HG03196 (cell line): ENCODE results near the gene IFNK.
"Not testable (repeated sequence)": the region's sequence is repeated elsewhere in the genome, so short reads cannot be mapped to it uniquely, and the experiment has no call there.

Experiments used
- ATAC-seq: cut with Tn5 transposase; IDR thresholded peaks from one replicate; pipeline ENCODE4 v1.9.1; 2021; ENCODE audit not compliant: unreplicated experiment

The IFNK gene

GRCh38 chr9:27524236-27524635 lies at the start of gene IFNK:
Gene IFNK, plus strand, starts transcription at chr9:27524290. Its CDS starts 47 bp downstream, at chr9:27524337.
- no peak for ATAC-seq

- no peak for ATAC-seq
Measured at GRCh38 chr9:27474305-27474704, 49.8 kb upstream of the IFNK start.

- no peak for ATAC-seq
Measured at GRCh38 chr9:27475057-27475595, 49.0 kb upstream of the IFNK start.

GRCh38 chr9:27476870-27477515 lies 47.1 kb upstream of the IFNK start:
- ATAC-seq = no peak

- no peak for ATAC-seq
Measured at GRCh38 chr9:27478322-27478721, 45.8 kb upstream of the IFNK start.

- ATAC-seq = no peak
Measured at GRCh38 chr9:27482709-27483108, 41.4 kb upstream of the IFNK start.

- ATAC-seq = no peak
Measured at GRCh38 chr9:27483576-27483975, 40.5 kb upstream of the IFNK start.

- peak; percentile 85 for ATAC-seq
Measured at GRCh38 chr9:27485158-27485557, 38.9 kb upstream of the IFNK start.

- ATAC-seq = no peak
Measured at GRCh38 chr9:27487128-27487640, 36.9 kb upstream of the IFNK start.

GRCh38 chr9:27487927-27488326 lies 36.2 kb upstream of the IFNK start:
- ATAC-seq = no peak

- peak; percentile 73 for ATAC-seq
Measured at GRCh38 chr9:27489087-27489876, 34.8 kb upstream of the IFNK start.

GRCh38 chr9:27491154-27491553 lies 32.9 kb upstream of the IFNK start:
- ATAC-seq = no peak

GRCh38 chr9:27495480-27496134 lies 28.5 kb upstream of the IFNK start:
- ATAC-seq = no peak

GRCh38 chr9:27496135-27496504 lies 28.0 kb upstream of the IFNK start:
- ATAC-seq = no peak

GRCh38 chr9:27497883-27498417 lies 26.1 kb upstream of the IFNK start:
- no peak for ATAC-seq

GRCh38 chr9:27499451-27499850 lies 24.6 kb upstream of the IFNK start:
- ATAC-seq = peak; percentile 71

GRCh38 chr9:27500902-27501301 lies 23.2 kb upstream of the IFNK start:
- not testable (repeated sequence) for ATAC-seq

- no peak for ATAC-seq
Measured at GRCh38 chr9:27503623-27504022, 20.5 kb upstream of the IFNK start.

- ATAC-seq = no peak
Measured at GRCh38 chr9:27504259-27504658, 19.8 kb upstream of the IFNK start.

GRCh38 chr9:27505744-27506161 lies 18.3 kb upstream of the IFNK start:
- no peak for ATAC-seq

GRCh38 chr9:27506981-27507380 lies 17.1 kb upstream of the IFNK start:
- no peak for ATAC-seq
